ENCODE results near the gene SYNE2.

DNA sequence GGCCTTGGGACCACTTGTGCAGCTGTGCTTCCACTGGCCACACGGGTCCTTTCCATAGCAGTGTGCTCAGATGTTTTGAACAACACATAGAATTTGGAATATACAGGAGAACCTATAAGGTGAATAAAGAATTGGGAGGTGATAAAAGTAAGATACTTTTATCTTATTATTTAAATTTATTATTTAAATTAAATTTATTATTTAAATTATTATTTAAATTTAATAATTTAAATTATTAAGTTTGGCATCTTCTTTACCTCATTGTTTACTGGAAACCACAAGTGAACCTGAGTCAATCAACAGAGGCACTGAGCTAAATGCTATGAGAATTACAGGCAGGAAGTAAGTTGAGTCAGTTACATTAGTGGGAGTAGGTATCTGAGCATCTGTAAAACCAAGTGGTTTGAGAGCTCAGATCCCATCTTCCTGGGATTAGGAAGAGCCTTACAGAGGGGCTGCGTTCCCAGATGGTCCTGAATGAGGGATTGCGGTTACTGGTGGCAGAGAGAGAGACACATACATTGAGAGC is 338.2 kb downstream of the SYNE2 start:
- TF ChIP-seq EP300 (IDR thresholded peaks at IDR 0.05; ENCODE audit: borderline replicate concordance) (no peak), EGR1 (IDR thresholded peaks at IDR 0.05) (no peak), ZBTB7A (IDR thresholded peaks at IDR 0.05; ENCODE audit: low read depth) (no peak), TAF1 (IDR thresholded peaks at IDR 0.05; ENCODE audit: low read depth) (no peak), CREB1 (IDR thresholded peaks at IDR 0.05; ENCODE audit: low read depth) (no peak), TCF12 (IDR thresholded peaks at IDR 0.05; ENCODE audit: low read depth) (no peak), YY1 (IDR thresholded peaks at IDR 0.05; ENCODE audit: low read depth) (no peak), TEAD4 (IDR thresholded peaks at IDR 0.05) (no peak)
- TF ChIP-seq, protein P1, sequence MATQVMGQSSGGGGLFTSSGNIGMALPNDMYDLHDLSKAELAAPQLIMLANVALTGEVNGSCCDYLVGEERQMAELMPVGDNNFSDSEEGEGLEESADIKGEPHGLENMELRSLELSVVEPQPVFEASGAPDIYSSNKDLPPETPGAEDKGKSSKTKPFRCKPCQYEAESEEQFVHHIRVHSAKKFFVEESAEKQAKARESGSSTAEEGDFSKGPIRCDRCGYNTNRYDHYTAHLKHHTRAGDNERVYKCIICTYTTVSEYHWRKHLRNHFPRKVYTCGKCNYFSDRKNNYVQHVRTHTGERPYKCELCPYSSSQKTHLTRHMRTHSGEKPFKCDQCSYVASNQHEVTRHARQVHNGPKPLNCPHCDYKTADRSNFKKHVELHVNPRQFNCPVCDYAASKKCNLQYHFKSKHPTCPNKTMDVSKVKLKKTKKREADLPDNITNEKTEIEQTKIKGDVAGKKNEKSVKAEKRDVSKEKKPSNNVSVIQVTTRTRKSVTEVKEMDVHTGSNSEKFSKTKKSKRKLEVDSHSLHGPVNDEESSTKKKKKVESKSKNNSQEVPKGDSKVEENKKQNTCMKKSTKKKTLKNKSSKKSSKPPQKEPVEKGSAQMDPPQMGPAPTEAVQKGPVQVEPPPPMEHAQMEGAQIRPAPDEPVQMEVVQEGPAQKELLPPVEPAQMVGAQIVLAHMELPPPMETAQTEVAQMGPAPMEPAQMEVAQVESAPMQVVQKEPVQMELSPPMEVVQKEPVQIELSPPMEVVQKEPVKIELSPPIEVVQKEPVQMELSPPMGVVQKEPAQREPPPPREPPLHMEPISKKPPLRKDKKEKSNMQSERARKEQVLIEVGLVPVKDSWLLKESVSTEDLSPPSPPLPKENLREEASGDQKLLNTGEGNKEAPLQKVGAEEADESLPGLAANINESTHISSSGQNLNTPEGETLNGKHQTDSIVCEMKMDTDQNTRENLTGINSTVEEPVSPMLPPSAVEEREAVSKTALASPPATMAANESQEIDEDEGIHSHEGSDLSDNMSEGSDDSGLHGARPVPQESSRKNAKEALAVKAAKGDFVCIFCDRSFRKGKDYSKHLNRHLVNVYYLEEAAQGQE (IDR thresholded peaks at IDR 0.05; ENCODE audit: low read depth) = no peak
- TF ChIP-seq, protein P2, sequence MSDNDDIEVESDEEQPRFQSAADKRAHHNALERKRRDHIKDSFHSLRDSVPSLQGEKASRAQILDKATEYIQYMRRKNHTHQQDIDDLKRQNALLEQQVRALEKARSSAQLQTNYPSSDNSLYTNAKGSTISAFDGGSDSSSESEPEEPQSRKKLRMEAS (IDR thresholded peaks at IDR 0.05) = no peak

Data from Ishikawa (cell line).